ENCODE results near the gene ZNF473.
A peak's percentile ranks its signal among the peaks of the same experiment; 100 is the strongest.

Gene ZNF473

DNA sequence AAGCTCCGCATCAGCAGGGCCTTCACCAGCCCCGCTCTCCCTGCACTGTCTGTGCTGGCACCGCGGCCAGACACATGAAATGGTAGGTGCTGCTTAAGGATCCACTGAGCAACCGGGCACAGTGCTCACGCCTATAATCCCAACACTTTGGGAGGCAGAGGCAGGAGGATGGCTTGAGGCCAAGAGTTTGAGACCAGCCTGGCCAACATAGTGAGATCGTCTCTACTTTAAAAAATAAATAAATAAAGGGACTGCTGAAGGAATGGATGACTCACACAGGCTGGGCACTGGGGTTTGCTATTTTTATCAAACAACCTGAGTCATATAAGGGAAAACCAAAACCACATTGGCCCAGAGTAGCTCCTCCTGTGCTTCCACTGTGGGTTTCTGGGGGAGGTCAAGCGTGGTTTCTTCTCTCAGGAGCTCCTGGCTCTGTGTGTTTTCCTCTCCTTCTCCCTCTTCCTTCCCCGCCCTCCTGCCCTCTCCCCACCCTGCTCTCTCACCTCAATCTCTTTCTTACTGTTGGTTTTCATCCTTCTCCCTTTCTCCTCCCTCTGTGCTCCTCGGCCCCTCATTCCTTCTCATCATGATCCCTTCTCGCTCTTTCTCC is 21.9 kb upstream of the ZNF473 start:
- peak; percentile 77 for DNase-seq

DNA sequence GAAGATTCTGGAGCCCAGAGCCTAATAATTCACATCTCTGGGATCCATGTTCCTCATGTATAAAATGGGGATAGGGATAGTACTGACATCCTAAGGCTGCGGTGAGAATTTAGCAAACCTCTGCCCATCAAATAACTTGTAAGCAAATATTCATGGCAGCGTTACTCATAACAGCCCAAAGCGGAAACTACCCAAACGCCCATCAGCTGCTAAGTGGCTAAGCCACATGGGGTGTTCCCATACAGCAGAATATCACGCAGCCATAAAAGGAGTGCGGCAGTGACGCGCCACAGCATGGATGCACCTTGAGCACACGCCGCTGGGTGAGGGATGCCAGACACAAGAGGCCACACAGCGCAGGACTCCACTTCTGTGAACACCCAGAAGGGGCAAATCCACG is 20.4 kb upstream of the ZNF473 start:
- peak; percentile 55 for DNase-seq

DNA sequence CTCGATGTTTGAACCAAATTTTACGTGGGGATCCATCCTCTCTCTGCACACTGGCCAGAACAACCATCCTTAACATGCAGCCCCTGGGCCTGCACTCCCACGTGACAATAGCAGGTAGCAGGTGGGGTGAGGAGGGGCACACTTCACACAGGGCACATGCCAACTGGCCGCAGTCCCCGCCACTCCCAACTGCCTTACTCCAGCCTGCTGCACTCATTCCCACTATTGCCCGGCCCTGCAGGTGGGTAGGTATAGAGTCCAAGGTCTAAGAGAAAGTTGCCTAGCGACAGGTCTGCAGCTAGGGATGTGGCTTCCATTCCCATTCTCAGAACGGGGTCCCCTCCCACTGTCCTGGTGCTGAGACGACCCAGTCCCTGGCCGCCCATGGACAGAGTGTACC is 18.6 kb upstream of the ZNF473 start:
- no peak for DNase-seq

DNA sequence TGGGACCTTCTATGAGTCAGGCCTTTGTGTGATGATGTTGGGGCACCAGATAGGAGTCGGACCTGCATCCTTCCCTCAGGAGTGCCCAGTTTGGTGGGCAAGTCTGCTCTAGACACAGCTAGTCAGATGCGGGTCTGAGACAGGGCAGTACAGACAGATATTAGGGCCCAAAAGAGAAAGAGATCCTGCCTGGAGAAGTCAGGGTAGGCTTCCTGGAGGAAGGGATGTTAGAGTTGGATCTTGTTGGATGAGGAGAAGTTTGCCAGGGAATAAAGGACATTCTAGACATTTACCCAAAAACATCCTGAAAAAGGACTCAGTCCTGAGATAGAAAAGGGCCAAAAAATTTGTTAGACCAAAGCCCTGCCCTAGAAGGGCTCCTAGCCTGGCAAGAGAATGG is 17.9 kb upstream of the ZNF473 start:
- no peak for DNase-seq

DNA sequence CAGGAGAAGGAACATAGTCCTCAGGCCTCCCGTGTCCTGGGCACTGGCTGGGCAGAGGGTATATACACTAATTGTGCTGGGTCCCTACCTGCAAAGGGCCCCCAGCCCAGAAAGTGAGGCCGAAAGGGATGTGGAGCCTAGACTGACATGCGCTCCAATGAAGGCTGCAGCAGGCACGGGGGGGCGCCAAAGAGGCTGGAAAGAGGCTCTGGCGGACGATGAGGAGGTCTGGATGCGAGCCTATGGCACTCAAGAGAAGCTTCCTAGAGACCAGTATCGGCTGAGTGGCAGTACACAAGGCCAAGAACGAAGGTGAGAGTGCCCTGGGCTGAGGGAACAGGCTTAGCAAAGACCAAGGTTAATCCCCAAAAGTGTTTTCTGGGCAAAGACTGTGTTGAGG is 17.3 kb upstream of the ZNF473 start:
- peak; percentile 10 for DNase-seq

DNA sequence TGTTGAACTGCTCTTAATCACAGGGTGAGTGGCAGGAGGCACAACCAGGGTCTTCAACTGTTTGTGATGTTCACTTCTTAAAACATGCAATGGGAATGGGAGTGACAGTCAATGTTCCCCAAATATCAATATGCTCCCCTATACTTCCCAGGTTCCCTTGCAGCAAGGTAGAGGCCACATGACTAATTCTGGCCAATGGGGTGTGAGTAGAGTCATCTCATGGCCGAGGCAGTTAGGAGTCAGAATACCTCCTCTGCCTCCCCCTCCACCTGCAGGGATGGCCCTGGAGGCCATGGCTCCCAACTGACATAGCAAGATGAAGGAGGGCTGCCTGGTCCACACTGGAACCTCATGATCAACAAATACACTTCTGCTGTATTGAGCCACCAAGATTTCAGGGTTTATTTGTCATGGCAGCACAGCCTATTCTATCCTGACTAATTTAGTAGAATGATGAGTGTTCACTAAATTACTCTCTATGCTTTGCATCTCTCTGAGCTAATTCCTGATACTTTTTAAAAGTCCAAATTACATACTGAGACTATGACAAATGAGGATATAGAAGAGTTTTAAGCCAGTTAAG is 9.5 kb upstream of the ZNF473 start:
- no peak for DNase-seq

DNA sequence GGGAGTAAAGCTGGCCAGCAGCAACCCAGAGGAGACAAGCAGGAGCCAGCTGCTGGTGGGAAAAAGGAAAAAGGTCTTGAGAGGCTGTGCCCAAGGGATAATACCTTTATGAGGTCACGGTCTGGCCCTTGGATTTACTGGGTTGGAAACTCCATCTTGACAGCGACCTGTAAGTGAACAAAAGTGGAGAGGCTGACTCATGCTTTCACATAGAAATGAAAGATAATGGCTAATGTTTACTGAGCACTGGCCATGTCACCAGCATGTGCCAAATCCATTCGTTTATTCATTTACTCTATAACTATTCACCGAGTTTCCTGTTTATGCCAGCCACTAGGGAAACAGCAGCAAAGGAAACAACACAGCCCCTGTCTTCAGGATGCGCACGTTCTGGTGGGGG is 5.3 kb upstream of the ZNF473 start:
- no peak for DNase-seq

DNA sequence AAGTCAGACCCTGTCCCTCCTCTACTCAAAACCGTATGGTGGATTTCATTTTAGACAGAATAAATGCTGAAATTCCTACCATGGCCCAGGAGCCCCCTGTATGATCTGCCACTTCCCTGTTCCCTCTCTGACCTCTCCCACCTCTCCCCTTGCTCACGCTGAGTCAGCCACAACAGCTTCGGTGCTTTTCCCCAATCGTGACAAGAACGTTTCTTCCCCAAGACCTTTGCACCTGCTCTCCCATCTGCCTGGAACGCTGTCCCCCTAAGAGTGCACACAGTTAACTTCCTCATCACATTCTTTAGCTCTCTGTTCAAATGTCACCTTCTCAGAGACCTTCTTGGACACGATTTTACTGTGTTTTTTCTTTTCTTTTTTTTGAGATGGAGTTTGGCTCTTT is 3.0 kb upstream of the ZNF473 start:
- no peak for DNase-seq

DNA sequence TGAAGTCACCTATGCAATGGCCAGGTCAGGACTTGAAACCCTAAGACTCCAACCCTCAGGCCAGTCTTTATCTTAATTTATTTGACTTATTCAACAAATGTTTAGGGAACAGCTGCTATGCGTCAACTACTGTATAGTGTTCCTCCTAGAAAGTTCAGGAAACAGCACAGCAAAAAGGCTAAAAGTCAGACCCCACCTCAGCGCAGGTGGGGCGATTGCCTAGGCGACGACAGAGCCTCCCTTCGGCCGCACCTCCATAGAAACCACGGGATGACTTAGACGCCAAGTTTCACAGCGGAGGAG is 1.1 kb upstream of the ZNF473 start:
- DNase-seq = no peak

DNA sequence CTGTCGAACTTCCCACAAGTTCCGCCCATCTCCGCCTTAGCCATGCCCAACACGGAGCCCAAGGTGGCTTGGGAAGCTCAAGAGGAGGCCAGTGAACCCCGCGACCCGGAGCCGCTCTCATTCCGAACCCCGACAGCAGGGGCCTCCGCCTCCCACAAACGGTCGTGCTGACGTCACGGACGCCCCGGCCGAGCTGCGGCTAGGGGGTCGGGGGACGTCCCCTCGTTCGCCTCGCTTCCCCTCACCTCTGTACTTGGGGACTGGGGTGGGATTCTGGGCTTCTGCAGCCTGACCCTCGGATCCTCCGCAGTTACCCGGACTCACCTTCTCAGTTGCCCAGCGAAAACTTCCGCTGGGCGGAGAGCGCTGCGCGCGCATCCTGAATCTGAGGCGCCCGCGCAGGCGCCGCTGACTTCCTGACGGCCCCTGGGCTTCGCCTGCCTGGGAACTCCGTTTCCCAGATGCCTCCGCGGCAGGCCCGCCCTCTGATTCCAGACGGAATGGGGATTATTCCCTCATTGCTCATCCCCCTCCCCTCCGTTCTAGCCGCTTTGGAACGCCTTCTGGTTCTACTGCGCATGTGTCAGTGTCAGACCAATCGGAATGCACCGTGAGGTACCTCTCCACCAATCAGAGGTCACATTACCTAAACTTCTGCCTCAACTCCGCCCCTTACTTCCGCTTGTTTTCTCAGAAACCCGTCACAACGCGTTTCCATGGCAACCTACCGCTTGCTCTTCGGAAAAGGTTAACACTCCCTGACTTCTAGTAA is 597 bp upstream of the ZNF473 start, which contains the start of gene VRK3:
Gene VRK3, minus strand, starts transcription at position 351 of the 772 bp plus-strand sequence. CDS start 9,210 bp downstream, outside the sequence.
- peak; percentile 99 for DNase-seq

DNA sequence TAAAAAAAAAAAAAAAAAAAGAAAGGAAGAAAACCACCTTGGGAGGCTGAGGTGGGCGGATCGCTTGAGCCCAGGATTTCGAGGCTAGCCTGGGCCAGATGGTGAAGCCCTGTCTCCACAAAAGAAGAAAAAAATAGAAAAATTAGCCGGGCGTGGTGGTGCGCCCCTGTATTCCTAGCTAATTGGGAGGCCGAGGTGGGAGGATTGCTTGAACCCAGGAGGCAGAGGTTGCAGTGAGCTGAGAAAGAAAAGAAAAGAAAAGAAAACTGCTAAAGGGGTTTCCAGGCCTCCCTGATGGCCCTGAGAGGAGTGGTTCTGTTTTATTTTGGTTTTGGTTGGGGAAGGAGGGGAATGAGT is 723 bp downstream of the ZNF473 start:
- no peak for DNase-seq

DNA sequence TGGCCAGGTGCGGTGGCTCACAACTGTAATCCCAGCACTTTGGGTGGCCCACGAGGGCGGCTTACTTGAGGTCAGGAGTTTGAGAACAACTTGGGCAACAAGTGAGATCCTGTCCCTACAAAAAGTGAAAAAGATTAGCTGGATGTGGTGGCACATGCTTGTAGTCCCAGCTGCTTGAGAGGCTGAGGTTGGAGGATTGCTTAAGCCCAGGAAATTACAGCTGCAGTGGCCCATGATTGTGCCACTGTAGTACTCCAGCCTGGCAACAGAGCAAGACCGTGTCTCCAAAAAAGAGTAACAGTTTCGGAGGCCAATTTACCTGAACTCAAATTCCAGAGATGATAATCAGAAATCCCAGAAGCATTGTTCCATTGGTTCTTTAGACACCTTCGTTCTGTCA is 4.4 kb downstream of the ZNF473 start:
- no peak for DNase-seq

DNA sequence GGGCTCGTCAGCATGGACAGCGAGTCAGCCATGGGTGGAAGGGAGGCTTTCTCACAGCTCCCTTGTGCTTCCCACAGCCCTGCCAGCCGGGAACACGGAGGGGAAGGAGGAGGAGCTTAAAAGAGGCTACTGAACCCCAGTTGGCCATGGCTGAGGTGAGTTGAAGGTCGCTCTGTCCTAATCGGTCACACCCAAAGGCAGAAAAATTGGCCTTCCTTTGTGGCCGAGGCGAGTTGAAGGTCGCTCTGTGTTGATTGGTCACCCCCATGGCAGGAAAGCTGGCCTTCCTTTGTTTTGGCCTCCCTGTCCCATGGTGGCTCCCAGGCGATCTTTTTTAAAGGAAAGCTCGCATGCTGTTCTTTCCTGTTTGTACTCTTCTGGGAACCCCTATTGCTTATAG is 5.1 kb downstream of the ZNF473 start:
- no peak for DNase-seq

DNA sequence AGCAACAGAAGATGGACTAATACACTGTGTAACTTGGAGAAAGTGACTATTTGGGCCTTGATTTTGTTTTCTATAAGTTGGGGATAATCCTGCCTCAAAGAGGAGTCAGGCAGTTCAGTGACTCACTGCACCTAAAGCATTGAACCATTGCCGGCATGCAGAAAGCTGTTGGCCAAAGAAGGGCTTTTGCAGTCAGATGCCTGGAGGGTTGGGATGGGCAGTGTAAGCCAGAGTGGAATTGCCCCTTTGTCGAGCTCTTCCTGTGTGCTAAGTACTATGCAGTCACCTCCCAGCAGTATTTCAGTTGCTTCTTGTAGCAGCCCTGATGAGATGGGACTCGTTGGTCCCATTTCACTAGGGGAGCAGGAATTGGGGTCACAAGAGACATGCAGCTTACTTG is 11.1 kb downstream of the ZNF473 start:
- DNase-seq = no peak

DNA sequence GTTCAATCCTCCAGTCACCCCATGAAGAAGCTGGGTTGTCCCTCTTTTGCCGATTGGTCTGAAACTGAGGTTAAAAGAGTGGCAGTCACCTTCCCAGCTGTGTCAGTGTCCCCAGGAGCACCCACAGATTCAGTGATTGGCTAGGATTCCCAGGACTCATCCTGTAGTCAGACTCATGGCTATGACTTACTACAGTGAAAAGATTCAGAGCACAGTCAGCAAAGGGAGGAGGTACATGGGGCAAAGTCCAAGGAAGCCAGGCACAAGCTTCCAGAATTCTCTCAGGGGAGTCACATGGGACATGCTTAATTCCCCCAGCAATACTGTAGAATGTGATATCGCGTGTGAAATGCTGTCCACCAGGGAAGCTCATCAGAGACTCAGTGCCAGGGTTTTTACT is 14.2 kb downstream of the ZNF473 start:
- no peak for DNase-seq

DNA sequence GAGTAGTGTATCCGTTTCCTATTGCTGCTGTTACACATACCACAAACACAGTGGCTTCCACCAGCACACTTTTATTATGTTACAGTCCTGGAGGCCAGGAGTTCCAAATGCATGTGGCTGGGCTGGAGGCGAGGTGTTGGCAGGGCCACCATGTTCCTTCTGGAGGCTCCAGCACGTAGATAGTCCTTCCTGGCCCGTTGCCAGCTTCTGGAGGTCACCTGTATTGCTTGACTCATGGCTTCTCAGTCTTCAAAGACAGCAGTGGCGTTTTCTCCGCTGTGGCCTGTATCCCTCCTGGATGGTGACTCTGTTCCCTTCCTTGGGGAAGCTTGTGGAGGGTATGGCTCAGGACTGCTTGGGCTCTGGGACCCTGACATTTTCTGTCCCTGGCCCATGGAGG is 15.2 kb downstream of the ZNF473 start:
- no peak for DNase-seq

DNA sequence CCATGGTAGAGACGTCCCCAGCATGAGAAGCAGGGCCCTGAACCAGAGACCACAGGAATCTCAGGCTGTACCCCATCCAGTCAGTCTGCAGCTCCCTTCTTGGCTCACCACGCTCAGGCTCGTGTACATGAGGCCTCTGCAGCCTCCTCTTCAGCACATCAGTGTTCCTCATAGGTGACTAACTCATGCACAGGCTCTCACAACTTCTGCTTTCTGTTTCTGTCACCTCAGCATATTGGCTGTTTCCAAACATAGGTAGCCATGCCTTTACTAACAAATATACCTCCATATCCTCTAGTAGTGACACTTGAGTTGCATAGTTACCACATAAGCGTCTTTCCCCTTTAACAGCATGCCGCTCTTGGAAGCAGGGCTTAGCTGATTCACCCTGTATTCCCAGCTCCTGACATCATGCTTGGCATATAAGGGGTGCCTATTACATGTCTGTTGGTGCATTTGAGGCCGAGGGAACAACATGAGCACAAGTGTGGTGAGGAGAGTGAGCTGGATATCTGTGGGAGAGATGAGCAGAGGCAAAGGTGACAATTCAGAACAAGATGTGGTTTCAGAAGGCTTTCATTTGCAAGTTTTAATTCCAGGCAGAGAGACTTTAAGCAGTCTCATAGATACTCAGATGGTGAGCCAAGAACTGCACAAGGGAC is 16.7 kb downstream of the ZNF473 start:
- no peak for DNase-seq

DNA sequence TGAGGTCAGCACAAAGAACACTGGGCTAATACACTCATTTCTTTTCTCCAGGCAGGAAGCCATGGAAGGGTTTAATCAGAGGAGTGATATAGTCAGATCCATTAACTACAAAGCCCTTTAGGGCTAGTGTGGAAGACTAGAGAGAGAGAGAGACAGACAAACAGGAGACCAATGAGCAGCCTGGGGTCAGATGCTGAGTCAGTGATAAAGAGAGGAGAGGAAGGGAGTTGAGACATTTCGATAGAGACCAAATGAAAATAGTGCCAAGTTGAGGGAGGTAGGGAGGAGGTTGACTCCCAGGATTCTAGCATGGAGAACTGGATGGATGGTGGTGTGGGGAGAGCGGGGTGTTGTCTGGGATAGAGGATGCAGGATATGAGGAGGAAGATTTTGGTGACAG is 18.2 kb downstream of the ZNF473 start:
- no peak for DNase-seq

DNA sequence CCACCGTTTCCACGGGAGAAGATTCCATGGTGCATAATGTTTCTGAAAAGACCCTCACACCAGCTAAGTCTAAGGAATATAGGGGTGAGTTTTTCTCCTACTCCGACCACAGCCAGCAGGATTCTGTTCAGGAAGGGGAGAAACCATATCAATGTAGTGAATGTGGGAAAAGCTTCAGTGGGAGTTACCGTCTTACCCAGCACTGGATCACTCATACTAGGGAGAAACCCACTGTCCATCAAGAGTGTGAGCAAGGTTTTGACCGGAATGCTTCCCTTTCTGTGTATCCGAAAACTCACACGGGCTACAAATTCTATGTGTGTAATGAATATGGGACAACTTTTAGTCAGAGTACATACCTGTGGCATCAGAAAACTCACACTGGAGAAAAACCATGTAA is 19.1 kb downstream of the ZNF473 start:
- no peak for DNase-seq

DNA sequence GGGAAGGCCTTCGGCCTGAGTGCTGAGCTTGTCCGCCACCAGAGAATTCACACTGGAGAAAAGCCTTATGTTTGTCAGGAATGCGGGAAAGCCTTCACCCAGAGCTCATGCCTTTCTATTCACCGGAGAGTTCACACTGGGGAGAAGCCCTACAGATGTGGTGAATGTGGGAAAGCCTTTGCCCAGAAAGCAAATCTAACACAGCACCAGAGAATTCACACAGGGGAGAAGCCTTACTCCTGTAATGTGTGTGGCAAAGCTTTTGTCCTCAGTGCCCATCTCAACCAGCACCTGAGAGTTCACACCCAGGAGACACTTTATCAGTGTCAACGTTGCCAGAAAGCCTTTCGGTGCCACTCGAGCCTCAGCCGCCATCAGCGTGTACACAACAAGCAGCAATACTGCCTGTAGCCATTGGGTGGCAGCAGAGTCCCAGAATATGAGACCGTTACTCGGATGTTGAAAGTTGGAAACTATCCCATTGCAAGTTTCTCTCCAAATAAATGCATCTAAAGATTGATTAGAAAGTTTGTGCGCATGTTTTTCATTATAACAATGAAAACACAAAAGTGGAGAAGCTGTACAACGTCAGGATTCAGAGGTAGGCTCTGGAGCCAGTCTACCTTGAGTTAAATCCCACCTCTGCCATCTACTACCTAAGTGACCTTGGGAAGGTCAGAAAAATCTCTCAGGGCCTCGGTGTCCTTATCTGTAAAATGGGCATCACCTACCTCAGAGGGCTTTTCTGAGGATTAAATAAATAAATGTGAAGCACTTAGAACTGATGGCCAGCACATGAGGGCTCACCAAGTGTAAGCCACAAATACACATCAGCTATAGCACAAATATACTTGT is 21.1 kb downstream of the ZNF473 start:
- DNase-seq = peak; percentile 22

DNA sequence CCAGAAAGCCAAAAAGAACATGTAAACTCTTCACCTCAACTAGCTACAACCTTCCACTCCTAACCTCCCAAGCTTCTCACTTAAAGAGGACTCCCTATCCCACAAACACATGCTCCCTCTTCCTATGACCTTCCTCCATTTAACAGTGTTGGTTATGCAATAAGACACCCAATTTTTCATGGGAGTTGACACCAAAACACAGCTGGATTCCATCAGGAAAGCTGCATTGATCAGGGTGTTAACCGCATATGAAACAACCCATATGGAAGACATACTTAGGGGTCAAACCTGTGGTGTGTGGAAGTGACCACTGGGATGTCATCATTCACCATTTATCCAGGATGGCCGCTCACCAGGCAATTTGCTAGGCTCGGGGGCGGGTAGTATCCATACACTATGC is 21.9 kb downstream of the ZNF473 start:
- DNase-seq = no peak

DNA sequence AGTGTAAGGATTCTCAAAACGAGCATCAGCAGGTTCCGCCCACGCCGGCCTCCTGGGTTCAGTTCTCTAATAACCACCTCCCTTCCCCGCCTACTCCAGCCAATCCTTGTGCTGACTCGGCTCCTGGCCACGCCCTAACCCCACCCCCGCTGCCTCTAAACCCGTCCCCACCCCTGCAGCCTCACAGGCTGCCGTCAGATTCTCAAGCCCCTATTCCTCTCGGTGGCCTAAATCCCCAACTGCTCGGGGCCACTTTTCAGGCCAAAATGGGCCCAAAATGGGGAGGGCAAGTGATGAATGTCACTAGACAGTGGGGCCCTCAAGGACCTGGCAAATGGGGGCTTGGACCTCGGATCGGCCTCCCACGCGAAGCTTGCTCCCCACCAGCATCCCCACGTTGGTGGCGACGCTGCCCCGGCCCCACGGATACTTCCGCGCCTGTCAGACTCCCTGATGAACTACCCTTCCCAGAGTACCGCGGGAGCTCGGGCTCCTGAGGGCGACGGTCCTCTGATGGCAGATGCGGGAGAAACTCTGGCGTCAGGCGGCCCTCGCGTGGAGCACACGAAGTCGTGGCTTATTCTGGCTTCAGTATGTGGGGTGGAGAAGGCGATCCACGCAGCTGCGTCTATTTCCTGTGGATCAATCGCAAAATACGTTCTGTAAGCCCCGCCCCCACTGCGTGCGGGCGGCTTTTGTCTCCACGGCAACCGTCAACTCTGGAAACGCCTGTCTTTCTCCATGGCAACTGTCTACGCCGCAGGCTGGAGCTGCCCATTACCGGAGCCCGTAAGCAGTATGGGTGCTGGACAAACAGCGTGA is 24.8 kb downstream of the ZNF473 start:
- peak; percentile 66 for DNase-seq
